GM21526 (cell line): ENCODE data around the gene PXDN.

Experiments used
- ATAC-seq: cut with Tn5 transposase; IDR thresholded peaks from one replicate; pipeline ENCODE4 v1.9.1; 2021; ENCODE audit warnings: moderate library complexity; ENCODE audit not compliant: unreplicated experiment, low FRiP score

Gene PXDN

DNA sequence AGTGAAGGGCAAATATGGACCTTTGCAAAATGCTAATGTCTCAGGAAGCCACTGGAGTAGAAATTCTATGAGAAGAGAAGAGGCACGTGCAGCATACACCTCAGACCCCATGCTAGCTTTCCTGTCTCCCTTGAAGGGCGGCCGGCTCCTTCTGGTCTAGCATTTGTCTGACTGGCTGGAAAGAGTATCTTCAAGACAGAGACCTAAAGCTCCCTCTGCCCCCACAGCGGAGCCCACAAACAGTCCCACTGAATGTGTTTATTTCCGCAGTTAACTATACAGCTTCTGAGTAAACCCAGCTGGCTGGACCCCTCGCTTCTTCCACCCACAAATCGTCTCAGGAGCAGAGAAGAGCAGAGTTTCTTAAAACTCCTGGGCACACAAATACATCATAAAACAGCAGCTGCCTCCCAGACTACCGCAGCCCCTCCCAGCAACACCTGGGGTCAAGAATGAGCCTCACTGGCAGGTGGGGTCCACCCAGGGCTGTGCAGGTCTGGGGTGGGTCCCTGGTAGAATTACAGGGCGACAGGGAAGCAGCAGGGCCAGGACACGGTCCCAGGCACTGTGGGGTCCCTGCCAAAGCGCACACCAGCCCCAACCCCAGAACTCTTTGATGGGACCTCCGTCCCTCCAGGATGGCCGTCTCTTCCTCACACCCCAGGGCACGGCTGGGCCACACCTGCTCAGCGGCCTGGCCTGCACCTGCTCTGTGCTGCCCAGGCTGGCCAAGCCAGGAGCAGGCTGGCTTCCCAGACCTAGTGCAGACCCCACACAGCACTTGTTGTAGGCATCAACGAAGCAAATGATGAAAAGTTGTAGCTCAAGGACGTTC, 103.8 kb downstream of the PXDN start:
- ATAC-seq, result no peak

DNA sequence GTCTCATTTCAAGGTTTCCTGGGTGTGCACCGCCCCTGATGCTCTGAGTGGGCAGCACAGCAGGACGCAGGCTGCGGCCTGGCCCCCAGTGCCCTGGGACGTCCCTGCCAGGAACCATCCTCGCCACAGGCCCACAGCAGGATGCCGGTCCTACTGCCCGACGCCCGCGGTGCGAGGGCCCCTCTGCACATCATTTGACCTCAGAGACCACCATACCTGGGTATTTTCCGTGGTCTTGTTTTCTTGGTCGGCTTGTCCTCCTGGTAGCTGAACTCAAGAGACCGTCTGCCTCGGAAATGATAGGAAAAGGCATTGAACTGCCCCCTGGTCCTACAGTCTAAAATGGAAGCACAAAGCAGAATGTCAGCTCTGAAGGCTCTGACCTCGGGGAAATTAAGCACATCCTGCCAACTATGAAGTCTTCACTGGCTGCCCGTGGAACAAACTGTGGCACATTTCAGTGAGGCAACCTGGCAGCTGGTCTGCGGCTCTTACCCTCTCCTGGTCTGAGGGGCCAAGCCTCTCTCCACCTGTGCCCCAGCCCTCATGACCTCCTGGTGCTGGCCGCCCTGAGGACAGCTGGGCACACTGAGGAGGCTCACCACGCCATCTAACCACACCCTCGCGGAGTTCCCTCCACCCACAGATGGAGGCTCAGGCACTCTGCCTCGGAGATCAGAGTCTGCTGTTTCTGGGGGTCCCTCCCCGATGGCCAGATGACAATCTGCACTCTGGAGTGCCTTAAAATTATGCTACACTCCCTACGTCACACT, 105.0 kb downstream of the PXDN start:
- no peak for ATAC-seq

DNA sequence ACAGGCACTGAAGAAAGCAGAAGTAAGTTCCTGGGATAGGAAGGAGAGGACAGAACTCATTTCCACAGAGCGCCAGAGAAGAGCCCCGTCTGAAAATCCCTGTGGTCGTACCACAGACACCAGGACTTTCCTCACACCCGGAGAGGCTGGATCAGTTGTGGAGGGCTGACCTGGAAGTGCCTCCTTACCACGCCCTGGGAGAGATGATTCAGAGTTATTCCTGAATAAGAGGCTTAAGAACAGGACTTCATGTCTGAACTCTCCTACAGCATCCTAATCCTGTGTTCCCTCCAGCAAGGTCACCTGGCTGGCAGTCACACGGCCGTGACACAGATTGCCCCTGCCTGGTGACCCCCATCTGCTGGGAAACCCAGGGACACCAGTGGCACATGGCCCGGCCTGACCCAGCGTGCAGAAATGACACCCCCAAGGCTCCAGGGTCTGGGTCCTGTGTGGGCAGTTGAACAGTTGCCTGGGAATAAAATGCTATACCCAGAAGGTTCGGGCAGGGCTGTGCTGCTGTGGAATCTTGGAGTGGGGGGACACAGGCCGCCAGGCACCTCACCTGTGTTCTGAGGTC, 105.9 kb downstream of the PXDN start:
- no peak for ATAC-seq

DNA sequence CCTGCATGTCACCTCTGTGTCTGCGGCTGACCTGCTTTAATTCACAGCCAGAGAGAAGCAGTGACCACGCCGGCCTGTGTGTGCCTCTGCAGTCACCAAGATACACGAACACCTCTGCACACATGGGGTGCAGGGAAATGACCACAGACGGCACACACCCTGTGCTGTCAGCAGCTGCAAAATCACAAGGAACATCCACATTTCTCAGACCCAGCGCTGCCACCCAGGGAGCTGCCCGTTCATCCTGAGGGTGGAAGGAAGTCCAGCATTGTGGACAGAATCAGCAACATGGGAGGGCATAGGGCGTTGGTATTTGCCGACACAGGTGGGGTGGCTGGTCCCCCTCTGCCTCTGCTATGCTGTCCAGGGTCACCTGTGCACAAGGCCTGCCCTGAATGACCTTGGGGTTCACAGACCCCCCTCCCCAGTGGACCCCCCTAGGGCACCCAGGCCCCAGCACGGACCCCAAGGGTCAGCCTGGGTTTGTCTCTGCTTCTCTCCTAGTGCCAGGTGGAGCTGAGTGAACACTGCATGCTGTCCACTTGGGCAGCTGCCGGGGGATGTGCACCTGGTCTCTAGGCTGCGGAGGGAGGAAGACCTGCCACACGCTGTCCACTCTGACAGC, 107.4 kb downstream of the PXDN start:
- ATAC-seq, result no peak

DNA sequence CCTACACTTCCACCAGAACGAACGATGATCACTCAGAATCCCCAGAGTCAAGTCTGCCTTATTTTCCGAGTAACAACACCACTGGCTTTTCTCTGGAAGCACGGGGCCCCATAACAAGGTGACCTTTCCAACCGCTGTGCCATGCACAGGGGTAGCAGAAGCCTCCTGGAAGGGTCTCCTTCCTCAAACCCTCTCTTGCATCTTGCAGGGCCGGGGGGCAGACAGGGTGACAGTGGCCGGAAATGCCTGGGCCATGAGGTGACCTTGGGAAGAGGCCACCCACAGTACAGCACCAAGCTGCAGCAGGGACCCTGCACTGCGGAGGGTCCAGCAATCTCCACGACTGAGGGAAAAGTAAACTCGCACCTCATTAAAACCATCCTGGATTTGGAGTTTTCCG, 108.5 kb downstream of the PXDN start:
- ATAC-seq, result no peak

DNA sequence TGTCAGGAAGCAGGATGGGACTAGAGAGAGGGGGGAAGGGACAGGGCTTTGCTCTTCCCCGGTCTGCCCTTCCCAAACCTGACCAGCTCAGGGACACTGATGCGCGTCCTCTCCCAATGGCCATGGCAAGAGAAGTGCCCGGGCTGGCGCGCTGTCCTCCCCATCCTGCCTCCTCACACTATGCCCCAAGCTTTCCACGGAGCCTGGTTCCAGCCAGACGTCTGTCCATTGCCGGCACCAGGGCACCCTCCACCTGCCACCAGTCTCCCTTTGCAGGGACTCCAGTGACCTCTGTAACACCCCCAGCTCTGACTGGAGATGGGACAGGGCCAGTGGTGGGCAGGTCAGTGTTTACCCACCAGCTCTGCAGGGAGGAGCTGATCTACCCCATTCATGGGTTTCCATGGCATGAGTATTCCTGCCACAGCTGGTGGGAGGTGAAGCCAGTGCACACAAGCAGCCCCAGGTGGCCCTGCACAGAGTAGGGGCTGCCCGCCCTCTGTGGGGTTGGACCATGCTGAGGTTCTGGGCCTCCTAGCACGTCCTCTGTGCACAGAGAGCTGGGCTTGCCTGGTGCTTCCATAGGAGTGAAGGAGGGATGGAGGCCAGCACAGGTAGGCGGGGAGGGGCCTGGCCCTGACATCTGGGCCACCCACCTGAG, 109.5 kb downstream of the PXDN start:
- no peak for ATAC-seq

DNA sequence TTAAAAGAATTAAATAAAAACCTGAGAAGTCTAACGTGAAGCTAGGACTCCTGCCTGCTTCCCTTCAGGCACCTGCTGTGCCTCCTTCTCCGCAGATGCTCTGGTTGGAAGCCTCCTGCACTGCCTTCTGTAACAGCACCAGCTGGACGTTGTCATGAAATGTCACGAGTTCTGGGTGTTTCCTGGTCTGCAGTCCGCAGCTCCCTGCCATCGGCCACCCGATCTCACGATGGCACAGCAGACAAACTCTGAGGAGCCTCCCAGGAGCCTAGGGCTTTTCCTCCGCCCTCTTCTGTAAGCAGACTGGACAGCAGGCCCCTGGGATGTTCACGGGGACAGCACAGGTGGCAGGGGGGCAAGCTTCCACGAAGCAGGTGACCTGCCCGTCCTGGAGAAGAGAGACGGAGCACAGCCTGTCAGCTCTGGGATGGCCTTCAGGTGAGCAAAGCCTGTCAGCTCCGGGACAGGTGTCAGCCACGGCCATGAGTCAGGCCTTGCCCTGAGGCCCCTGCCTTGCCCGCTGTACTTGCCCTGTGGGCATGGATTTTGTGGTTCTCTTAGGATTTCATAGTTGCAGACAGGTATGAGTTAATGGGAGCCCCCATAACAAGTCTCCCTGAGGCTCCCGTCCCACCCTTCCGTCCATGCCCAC, 110.3 kb downstream of the PXDN start:
- ATAC-seq, result no peak

DNA sequence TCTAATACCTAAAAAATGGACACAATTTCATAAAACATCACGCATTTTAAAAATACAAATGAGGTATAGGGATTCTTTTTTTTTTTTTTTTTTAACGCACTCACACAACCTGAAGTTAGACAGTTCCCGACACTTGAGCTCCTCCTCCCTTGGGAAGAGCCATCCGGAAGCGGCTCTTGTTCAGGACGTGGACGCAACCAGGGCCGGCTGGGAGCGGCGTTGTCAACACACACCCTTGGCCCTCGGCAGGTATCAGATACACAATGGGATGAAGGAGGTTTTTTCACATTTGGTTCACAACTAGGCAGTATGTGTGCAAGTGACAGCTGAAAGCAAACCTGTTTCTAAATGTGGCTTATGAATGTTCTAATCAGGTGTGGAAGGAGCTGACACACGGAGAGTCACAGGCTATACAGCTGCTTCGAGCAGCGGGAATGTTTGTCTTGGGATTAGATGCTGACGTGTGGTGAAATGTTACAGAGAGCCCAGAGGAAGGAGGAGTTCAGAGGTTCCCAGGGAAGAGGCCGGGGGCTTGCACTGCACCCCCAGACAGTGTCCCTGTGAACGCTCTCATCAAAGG, 111.1 kb downstream of the PXDN start:
- no peak for ATAC-seq

DNA sequence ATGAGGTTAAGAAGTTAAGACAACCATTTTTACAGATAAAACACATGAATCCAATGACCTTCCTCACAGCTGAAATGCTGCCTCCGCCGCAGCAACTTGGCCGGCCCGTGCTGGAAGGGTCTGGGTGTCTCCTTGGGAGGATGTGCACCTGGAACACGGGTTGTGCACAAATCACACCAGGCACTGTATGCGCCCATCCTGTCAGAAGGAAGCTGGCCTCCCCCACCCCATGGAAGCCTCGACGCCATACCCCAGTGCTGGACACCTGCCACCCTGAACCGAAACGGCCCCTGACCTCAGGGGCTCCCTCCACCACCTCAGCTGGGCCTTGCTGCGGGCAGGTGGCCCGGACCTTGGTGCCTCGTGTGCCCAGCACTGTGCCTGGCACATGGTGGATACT, 111.8 kb downstream of the PXDN start:
- ATAC-seq, result no peak

DNA sequence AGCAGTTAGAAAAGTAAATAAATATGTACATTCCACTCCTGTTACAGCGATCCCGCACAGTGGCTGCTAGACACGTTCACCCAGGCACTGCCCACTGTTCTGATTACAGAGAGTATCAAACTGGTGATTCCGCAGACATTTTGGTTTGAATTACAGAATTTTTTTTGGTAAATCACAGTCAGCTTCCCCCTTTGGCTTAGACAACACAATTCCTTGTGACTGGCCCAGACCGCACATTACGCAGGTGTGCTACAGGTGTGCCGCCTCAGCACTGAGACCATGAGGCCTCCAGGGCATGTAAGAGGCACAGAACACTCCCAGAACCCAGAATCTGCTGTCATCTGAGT, 112.3 kb downstream of the PXDN start:
- ATAC-seq, result no peak

DNA sequence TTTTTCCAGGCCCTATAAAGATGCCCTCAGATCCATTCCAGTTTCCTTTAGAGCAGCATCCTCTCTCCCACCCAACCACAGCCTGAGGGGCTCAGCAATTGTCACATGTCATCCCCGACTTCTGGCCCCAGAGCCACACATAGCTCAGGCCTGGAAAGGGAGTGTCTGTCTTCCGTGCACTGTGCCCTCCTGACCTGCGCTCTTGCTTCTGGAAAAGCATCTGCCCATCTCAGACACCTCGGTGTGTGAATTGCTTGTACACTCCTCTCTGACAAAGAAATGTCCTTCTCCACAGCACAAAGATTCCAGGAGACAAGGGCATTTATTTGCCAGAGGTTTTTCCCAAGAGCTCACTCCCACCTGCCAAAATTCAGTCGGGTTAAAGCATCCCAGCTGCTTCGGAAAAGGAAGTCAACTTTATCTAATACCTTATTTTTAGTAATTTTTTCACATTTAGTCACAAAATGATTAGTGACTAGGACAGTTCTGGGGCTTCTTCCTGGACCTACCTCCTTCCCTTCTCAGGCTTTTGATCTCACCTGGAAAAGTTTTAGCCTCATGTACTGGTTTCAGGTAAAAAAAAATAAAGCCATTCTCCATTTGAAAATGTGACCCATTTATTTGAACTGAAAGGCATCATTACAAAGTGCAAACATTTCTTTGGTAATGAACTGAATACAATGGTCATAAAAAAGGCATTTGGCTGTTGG, 112.9 kb downstream of the PXDN start:
- no peak for ATAC-seq

DNA sequence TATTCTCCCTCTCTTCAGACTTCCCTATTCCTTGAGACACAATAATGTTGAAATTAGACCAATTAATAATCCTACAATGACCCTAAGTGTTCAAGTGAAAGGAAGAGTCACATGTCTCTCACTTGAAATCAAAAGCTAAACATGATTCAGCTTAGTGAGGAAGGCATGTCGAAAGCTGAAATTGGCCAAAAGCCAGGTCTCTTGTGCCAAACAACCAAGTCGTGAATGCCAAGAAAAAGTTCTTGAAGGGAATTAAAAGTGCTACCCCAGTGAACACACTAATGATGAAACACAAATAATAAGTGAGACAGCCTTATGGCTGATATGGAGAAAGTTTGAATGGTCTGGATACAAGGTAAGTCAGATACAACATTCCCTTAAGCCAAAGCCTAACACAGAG, 115.4 kb downstream of the PXDN start:
- no peak for ATAC-seq

DNA sequence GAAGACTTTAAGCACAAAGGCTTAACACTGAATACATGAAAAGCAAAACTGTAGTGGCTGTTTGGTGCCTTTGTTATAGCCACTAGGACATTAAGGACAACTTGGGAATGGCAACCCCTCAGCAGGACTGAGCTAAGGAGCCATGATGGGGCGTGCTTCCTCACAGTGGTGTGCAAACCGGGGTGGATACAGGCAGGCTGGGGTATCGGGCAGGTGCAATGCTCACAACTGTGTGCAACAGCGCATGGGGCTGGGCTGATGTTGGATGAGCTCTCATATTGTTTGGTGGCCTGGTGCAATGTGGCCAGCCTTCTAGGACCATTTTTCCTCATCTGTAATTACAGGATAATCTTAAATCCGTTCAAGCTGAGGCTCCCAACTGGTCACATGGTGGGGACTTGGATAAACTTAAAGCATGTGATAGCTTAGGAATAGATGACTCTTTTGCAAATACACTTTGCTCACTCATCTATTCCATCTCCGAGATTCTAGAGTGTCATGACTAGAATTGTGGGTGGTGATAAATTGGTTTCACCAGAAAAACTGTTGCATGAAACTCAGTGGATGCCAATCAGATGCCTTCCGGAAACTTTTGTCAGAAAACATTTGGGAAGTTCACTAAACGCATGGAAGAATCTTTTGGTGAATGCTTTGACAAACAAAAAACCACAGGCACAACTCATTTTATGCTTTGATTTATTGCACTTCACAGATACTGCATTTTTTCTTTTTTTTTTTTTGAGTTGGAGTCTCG, 116.5 kb downstream of the PXDN start:
- ATAC-seq, result no peak

DNA sequence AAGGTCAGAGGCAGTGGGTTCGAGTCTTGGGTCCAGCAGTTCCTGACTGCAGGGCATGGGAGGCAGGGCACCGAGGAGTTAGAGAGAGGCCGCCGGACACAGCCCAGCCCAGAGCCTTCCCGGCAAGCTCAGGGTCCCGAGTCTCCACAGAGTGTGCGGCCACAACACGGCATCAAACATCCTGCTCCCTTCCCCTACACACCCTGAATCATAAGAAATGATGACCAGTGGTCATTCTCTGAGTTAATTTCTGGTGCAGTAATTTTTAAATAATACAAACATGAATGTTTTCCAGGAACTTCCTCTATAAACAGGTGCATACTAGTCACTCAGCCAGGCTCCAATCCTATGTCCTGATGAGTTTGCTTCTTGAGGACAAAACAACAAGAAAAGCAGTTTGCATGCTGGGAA, 118.0 kb downstream of the PXDN start:
- ATAC-seq, result no peak

DNA sequence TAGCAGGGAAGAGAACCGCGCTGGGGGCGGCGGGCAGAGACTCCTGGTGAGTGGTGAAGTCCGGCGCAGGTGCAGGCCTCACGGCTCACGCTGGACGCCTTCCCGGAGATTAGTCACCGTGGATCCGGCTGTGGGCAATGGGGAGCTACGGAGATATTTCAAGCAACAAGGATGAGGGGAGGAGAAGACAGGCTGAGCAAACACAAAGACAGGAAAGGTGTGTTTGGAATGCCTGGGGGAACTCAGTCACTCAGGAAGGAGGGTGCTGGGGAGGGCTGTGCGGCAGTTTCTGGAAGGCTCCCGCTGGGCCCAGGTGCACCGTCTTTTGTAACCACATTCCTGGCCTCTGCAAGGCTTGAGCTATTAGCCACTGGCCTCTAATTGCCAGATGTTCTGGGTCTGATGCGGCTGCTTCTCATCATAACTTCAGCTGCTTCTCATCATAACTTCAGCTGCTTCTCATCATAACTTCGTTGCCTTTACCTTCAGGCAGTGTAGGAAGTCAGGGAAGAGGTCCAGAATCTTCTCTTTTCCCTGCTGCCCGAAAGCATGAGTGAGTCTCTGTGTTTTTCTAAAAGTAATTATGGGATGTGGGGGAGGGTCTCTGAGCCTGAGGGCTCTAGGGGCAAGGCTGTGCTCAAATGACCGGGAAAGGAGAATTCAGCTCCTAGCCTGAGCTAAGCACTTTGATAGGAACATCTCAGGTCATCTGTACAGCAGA, 118.9 kb downstream of the PXDN start:
- no peak for ATAC-seq

DNA sequence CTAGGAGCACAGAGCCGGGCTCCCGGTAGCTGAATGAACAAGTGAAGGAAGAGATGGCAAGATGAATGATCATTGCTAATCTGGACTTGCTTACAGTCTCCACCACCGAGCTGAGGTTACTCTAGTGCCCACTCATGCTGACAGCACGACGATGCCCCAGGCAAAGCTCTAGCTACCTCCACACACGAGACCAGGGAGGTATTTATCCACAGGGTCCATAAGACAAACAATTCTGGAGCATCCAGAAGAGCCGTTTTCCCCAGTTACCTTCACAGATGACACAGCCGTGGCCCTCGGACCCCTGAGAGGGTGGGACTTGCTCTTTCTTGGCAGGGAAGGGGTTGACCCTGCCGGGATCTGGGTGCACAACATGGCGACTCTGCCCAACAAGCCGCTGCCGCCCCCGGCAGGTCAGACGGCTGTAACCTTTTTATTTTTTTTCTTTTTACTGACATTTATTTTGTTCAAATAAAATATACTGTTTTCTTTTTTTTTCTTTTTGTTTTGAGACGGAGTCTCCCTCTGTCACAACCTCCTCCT, 120.3 kb downstream of the PXDN start:
- no peak for ATAC-seq

DNA sequence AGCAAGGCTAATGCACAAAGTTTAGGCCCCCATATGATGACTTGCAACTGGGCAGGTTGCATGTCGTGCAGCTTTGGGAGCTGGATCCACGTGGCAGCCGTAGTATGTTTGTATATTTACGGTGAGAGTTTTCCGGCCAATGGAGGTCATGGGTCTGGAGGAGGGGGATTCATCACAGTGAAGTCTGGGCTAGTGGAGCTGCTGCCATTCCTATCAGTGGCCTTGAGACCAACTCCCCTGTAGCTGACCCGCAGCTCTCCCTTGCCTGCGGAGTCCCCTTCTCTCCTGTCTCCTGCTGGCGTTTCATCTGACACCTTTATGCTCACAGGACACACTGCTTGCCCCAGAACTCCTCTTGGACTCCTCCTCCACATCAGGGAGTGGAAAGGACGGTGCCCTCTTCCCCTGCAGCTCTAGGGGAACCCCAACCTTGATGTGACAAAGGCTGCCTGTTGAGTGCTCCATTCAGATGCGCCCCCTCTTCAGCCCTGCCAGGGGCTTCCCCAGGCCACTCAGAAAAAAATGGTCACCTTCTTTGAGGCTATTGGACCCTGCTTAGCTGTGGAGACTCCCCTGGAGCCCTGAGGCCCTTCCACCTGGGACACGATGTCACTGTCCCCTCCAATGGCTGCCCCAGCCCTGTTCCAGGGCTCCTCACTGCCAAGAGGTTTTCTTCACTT, 121.7 kb downstream of the PXDN start:
- ATAC-seq, result no peak
